T1000 (cell line): ENCODE data around the gene TMEM178B.

ENCODE experiments used
- DNase-seq: peaks from one replicate; lab custom pipeline; 2025; ENCODE audit warnings: mixed read lengths; lab: John Stamatoyannopoulos, UW

TMEM178B gene

GRCh38 chr7:141475679-141476078 lies 401.8 kb downstream of the TMEM178B start:
- DNase-seq = no peak

GRCh38 chr7:141477865-141478264 lies 404.0 kb downstream of the TMEM178B start:
- no peak for DNase-seq

- DNase-seq = no peak
Measured at GRCh38 chr7:141478845-141479244, 405.0 kb downstream of the TMEM178B start.

- DNase-seq = no peak
Measured at GRCh38 chr7:141480953-141481352, 407.1 kb downstream of the TMEM178B start.

- DNase-seq = no peak
Measured at GRCh38 chr7:141481971-141482370, 408.1 kb downstream of the TMEM178B start.

- DNase-seq = no peak
Measured at GRCh38 chr7:141483044-141483443, 409.2 kb downstream of the TMEM178B start.

- no peak for DNase-seq
Measured at GRCh38 chr7:141484907-141485306, 411.0 kb downstream of the TMEM178B start.

- no peak for DNase-seq
Measured at GRCh38 chr7:141486959-141487358, 413.1 kb downstream of the TMEM178B start.

- no peak for DNase-seq
Measured at GRCh38 chr7:141490474-141490873, 416.6 kb downstream of the TMEM178B start.

- DNase-seq = no peak
Measured at GRCh38 chr7:141495057-141495456, 421.2 kb downstream of the TMEM178B start.

GRCh38 chr7:141497391-141497790 lies 423.5 kb downstream of the TMEM178B start:
- DNase-seq = no peak

- no peak for DNase-seq
Measured at GRCh38 chr7:141500608-141501007, 426.7 kb downstream of the TMEM178B start.

- DNase-seq = no peak
Measured at GRCh38 chr7:141501451-141501850, 427.6 kb downstream of the TMEM178B start.

- no peak for DNase-seq
Measured at GRCh38 chr7:141511316-141511675, 437.4 kb downstream of the TMEM178B start.

- no peak for DNase-seq
Measured at GRCh38 chr7:141511676-141512396, 438.0 kb downstream of the TMEM178B start.

- no peak for DNase-seq
Measured at GRCh38 chr7:141512597-141512996, 438.7 kb downstream of the TMEM178B start.

- no peak for DNase-seq
Measured at GRCh38 chr7:141513720-141514119, 439.9 kb downstream of the TMEM178B start.

GRCh38 chr7:141515941-141516340 lies 442.1 kb downstream of the TMEM178B start:
- DNase-seq = no peak

- no peak for DNase-seq
Measured at GRCh38 chr7:141519623-141520022, 445.8 kb downstream of the TMEM178B start.

- DNase-seq = no peak
Measured at GRCh38 chr7:141522657-141523342, 448.9 kb downstream of the TMEM178B start.

GRCh38 chr7:141525973-141526514 lies 452.2 kb downstream of the TMEM178B start:
- DNase-seq = no peak

GRCh38 chr7:141527076-141527475 lies 453.2 kb downstream of the TMEM178B start:
- DNase-seq = no peak

GRCh38 chr7:141528399-141528798 lies 454.5 kb downstream of the TMEM178B start:
- DNase-seq = no peak
